ENCODE data around the gene OR10G3.

DNA sequence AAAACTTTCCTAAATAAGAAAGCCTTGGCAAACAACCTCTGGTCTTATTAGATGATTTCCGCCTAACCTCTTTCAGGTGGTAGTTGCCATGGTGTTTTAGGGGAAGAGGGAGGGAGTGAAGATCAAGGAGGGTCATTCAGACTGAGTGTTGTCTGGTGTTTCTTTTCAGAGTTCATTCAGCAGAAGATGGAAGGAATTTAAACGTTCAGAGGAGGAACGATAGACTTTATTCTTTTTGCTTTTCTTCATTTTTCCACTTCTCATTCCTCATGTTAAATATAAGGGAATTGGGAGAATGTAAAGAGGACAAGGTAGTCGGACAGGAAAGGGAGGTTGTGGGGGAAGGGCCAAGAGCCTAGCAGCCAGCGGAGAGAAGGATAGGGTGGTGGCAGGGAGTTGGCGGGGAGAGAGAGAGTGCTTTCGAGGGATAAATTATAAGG, 36.3 kb downstream of the OR10G3 start:
- TF ChIP-seq, protein P1, sequence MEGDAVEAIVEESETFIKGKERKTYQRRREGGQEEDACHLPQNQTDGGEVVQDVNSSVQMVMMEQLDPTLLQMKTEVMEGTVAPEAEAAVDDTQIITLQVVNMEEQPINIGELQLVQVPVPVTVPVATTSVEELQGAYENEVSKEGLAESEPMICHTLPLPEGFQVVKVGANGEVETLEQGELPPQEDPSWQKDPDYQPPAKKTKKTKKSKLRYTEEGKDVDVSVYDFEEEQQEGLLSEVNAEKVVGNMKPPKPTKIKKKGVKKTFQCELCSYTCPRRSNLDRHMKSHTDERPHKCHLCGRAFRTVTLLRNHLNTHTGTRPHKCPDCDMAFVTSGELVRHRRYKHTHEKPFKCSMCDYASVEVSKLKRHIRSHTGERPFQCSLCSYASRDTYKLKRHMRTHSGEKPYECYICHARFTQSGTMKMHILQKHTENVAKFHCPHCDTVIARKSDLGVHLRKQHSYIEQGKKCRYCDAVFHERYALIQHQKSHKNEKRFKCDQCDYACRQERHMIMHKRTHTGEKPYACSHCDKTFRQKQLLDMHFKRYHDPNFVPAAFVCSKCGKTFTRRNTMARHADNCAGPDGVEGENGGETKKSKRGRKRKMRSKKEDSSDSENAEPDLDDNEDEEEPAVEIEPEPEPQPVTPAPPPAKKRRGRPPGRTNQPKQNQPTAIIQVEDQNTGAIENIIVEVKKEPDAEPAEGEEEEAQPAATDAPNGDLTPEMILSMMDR (conservative IDR thresholded peaks at IDR 0.05; ENCODE audit: low read depth, low read length): no peak
- TF ChIP-seq, protein P2, sequence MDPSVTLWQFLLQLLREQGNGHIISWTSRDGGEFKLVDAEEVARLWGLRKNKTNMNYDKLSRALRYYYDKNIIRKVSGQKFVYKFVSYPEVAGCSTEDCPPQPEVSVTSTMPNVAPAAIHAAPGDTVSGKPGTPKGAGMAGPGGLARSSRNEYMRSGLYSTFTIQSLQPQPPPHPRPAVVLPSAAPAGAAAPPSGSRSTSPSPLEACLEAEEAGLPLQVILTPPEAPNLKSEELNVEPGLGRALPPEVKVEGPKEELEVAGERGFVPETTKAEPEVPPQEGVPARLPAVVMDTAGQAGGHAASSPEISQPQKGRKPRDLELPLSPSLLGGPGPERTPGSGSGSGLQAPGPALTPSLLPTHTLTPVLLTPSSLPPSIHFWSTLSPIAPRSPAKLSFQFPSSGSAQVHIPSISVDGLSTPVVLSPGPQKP (IDR thresholded peaks at IDR 0.05; ENCODE audit: borderline replicate concordance, low read depth, low read length): no peak
- no peak for TF ChIP-seq CEBPB (IDR thresholded peaks at IDR 0.05; ENCODE audit: low read depth, low read length)
- TF ChIP-seq POLR2A (IDR thresholded peaks at IDR 0.05; ENCODE audit: low read depth, low read length): no peak
- no peak for TF ChIP-seq MAFK (IDR thresholded peaks at IDR 0.05; ENCODE audit: low read depth, low read length)
